Stimulated activated CD8-positive, alpha-beta memory T cell treated with anti-CD3 and anti-CD28 coated beads, Interleukin-12 subunit alpha, Interleukin-12 subunit beta, amount 100 ng/mL, for 24 hours (primary cell): ENCODE data around the gene HIVEP3.
"Not testable (repeated sequence)": the region's sequence is repeated elsewhere in the genome, so short reads cannot be mapped to it uniquely, and the experiment has no call there.

ENCODE experiments used
- DNase-seq: peaks from one replicate; pipeline ENCODE4 v3.0.0-alpha.2; 2020; ENCODE audit errors: extremely low read depth

HIVEP3 gene

DNA sequence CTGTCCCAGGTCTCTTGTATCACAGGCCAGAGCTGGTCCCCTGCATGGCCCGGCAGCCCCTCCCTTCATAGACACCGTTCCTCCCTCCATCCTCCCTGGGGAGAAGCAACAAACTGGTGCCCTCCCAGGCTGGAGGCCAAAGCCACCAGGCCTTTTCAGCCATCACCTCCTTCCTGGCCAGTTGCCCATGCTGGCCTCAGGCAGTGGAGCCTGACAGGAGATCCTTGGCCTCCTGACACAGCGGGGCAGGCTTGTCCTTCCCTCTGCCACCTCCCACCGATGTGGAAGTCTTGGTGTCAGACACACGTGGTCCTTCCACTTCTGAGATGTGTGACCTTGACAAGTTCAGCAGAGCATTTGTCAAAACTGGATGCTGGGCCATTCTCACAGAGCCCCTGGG lies 206.0 kb downstream of the HIVEP3 start:
- no peak for DNase-seq

DNA sequence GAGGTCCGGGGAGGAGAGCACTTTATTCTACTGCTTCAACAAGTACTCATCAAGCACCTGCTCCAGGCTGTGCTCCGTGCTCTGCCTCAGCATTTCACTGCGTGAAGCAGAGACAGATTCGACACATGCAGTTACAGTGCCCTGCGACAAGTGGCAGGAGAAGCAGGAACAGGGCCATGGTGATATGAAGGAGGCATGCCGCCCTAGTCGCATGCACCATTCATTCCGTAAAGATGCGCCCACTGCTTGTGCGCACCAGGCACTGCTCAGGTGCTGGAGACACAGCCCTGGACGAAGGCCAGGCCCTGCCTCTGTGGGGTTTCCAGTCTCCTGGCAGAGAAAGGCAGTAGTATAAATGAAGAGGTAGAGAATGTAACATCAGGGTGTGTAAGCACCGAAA lies 206.6 kb downstream of the HIVEP3 start:
- no peak for DNase-seq

DNA sequence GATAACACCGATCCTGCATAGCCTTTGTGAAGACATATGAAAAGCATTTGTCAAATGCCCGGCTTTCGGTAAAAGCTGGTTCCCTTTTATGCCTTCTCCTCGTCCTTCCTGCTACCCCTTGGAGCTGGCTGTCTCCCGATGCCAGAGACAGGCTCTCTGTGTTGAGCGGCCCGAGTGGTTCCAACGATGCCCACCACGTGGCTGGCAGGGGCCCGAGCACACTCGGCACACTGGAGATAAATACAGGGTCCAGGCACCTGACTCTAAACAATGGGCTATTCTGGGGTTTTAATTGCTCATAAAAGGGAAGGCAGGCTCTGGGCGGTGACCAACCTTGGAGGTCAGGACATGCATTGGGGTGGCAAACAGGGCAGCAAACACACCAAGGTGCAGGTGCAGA lies 207.1 kb downstream of the HIVEP3 start:
- DNase-seq, result no peak

DNA sequence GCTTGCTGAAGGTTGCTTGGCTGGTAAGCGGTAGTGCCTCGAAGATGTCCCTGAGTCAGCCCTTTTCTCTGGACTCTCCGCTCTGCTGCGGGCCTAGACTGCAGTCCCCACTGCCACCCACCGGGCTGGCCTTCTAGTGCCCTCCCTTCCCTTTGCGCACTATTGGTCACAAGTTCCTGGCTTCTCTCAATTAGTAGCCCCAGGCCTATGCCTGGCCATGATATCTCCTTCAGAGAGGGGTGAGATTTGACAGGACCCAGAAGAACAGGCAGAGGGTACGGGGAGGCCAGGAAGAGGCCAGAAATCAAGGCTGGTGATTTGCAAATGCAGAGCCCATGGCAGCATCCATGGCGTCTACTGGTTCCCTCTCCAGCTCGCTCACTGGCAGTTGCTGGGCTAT lies 207.7 kb downstream of the HIVEP3 start:
- DNase-seq, result no peak

DNA sequence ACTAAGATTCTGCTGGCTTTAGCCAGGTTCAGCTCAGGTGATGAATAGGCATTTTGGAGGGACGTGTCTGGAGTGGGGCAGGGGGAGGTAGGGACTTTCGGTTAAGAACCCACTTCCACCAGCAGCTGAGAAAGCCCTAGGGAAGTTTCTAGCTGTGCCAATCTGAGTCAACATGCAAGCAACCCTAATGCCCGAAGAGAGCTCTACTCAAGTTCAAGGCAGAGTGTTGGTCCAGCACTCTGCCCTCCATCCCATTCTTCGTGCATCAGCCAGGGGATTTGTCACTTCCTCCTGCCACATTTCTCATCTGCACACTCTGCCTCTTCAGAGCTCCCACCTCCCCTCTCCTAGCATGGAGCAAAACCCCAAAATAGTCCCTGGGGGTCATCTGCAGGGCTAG lies 208.8 kb downstream of the HIVEP3 start:
- DNase-seq, result no peak

DNA sequence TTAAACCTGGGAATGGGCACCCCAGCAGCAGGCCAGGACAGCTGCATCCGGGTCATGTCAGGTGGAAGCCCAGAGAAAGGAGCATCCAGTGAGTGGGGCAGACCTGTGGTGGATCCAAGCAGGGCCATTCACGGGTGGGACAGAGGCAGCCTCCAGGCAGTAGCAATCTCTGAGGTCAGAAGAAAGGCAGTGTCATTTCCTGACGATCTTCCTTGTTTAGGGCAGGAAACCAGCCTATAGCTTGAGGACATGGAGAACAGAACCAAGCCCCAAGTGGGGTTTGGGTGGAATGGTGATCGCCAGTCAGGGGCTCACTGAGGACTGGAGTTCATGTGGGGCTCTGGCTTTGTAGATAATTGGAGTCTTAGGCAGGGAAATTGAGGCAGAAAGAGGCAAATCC lies 209.4 kb downstream of the HIVEP3 start:
- DNase-seq, result no peak

DNA sequence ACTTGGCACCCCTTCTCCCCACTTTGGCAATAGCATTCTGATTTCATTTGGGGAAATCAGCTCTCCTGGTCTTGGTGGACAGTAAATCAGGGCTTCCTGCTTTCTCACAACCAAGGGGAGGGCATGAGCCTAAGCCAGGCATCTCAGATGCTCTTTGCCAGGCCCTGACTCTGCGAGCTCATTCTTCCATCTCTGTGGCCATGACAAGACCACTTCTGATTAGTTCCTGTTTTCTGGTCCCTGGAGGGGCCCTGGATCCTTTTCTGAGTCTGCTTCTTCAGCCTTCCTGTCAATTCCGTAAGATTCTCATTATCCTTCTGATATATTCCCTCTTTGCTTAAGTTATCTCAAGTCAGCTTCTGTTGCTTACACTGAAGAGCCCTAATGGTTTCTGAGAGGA lies 210.4 kb downstream of the HIVEP3 start:
- DNase-seq, result no peak

DNA sequence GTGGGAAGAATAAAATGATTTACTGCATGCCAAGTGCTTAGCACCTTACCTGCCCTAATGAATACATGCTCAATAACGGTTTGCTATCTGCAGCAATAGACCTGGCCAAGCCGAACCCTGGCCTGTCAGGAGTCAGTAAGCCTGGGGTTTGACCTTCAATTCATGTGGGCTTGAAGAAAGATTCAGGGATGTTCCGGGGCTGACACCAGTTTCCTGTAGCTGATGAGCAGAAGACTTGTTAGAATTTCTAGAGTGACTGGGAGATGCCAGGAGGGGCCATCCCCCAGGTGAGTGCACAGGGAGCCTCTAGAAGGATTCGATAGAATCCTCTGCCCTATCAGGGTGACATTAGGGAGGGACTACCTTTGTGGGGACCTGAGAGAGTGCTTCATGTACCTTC lies 210.9 kb downstream of the HIVEP3 start:
- no peak for DNase-seq

DNA sequence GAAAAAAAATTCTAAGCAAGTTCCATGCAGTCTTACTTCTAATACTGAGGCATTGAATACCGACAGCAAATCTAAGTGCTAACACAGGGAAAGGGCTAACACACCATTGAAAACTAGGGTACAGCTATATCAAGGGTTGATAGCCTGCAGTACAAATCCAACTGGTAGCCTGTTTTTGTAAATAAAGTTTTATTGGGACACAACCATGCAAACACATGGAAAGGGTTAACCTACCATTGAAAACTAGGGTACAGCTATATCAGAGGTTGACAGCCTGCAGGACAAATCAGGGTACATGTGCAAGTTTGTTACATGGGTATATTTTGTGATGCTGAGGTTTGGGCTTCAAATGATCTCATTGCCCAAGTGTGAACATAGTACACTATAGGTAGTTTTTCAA lies 212.9 kb downstream of the HIVEP3 start:
- no peak for DNase-seq

DNA sequence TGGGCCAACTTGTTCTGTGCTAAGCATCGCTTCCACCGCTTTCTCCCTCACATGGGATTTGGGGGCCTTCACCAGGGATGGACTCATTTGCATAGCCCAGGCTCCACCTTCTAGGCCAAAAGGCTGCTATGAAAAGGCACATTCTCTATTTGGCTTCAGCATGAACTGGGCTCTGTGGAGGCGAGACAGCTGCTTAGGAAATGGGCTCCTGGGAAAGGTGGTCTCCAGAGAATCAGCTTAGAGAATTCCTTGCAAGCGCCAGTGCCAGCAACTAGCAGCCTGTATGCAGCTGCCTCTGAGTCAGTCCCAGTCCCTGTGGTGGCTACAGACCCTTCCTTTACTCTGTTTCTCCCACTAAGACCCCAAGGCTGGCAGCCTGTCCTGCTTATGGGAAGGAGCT lies 214.5 kb downstream of the HIVEP3 start:
- no peak for DNase-seq

DNA sequence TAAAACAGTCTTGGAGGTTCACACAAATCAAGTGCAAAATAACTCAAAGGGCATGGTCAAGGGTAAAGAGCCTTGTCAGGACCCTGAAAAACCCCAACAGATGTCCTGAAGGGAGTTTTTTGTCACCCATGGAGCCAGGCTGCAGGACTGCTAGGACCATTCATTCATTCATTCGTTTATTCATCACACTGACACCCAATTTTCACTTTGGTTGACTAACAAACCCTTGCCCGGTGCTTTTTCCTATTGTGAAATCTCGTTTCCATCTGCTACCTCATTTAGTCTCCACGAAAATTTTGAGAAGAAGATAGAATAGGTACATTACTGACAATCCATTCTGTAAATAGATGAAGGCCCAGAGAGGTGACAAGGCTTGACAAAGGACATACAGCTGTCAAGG lies 216.0 kb downstream of the HIVEP3 start:
- DNase-seq, result no peak

DNA sequence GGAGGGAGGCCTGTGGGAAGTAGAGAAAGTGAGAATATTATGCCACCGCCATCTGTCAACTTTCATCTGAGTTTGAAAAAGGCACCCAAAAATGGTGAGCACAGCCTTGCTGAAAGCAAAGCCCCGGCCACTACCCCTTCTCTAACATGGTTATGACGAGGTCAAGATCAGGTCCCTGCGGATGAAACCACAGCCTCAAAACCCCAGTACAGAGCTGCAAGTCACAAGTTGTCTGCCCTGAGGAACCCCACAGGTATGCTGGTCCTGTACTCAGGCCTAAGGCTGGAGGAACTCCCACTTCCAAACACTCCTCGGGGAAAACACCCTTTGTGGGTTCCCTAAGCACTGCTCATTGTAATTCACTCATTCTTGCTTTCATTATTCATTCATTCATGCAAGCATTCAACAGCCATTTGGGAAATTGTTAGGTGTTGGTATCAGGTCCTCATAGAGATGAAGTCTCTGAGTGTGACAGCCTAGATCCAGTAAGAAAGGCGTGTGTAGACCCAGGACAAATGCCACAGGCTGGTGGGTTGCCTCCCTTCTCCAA lies 217.7 kb downstream of the HIVEP3 start:
- no peak for DNase-seq

DNA sequence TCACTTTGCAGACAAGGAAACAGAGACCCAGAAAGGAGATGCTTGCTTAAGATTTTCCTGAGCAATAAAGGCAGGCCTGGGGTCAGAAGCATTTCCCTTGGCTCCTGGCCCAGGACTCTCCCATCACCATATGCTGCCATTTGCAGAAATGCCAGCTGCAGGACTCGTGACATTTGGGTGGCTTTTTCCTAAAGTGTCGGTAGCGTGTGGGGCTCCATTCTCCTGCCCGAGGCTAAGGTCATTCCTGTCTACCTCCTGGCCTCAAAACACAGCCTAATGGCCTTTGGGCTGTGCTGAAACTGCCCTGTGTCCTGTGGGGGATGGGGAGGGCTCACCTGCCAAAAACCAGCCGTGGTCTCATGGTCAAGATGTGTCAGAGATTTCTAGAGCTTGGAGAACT lies 218.1 kb downstream of the HIVEP3 start:
- no peak for DNase-seq

DNA sequence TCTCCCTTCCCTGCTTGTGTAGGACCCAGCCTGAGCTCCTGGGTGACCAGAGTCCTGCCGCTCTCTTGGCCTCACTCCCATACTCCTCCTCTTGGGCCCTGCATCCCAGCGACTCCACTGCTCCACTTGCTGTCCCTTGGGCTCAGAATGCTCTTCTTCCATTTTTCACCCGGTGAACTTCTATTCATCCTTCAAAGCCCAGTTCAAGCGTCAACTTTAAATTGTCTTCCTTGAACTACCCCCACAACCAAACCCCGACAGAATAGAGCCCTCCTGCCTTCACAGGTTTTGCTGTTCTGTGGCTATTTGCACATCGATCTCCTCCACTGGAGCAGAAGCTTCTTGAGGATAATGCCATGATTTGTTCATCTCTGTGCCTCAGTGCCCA lies 218.9 kb downstream of the HIVEP3 start:
- no peak for DNase-seq

DNA sequence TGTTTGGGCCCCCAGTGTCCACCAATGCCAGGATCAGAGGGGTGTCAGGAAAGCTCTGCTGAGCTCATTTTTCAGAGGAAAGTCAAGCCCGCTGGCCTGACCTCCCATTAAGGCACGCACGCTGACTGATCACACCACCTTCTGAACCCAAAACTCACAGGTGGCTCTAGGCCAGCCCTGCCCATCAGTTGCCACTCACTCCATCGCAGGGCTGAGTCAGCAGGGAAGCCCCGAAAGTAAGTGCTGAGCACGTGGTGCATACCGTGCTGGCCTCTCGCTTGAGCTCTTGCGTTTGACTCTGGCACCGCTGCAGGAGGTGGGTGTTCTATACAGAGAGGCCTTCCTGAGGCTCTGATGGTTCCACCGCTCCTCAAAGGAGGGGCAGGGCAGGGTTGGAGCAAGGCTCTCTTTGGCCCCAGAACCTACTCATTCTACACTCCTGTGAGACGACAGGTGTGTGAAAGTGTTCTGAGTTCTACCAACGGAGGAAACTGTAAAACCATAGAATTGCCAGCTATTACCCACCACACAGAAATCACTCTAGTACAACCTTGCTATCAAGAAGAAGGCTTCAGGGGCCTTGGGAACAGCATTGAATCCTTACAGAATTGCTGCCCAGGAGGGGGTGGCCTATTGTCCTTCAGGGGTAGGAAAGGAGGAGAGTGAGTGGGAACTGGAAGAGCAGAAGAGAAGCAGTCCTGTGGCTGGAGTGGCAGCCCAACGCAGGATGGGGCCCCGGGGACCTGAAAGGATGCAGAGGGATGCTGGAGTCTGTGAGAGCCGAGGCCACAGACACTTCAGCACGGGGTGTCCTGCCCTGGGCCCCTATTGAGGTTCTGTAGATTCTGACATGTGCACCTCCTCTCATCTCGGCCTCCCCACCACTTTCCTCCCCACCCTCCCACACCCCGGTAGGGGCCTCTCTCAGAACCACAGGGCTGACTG lies 219.5 kb downstream of the HIVEP3 start:
- DNase-seq, result no peak

DNA sequence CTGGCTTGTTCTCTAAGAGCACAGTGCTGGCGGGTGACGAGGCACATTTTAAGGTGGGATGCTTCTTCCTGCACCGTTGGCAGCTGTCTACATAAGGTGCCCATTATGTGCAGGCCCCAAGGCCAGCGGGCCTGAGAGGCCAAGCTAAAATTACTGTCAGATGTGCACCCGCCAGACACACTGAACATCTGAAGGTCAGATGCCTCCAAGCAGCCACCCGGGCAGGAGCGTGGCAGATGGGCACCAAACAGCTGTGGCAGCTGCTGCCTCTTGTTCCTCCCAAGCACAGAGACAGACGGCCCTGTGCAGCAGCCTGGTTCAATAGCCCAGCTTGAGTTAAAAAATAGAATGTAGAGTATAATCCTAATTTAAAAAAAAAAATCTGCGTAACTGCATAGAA lies 222.3 kb downstream of the HIVEP3 start:
- DNase-seq, result no peak

DNA sequence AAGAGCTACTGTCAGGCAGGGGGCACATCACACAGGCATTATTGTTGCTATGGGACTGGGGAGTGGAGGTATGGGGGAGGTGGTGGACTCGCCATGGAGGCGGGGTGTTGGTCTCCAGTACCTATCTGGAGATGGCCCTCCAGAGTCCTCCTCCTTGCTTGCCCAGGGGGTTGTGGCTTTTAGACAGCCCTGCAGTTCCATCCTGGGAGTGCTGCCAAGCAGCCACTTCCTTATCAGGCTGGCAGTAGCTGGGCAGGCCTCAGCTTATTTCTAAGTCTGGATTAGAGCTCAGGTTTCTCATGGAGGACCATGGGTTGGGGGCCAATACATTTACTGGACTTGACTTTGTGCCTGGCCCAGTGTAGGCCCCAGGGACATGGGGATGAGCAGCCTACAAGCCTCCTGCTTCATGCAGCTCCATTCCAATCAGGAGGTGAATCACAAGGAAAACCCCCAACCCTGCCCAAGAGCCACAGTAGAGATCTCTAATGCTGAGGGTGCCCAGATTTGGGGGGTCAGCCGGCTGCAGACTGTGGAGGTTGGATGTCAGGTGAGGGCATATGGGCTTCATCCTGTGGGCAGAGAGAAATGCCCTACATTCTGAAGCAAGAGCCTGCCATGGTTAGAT lies 223.5 kb downstream of the HIVEP3 start:
- DNase-seq, result no peak

DNA sequence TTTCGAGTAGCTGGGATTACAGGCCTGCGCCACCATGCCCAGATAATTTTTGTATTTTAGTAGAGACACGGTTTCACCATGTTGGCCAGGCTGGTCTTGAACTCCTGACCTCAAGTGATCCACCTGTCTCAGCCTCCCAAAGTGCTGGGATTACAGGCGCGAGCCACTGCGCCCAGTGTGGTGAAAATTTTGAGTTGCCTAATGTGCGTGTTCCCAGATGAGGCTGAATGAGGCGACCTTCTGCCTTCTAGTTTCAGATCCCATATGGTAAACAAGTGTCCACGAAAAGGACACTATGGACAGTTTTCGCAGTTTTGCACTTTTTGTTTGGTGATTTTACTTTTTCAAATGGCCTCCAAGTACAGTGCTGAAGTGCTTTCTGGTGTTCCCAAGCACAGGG lies 226.8 kb downstream of the HIVEP3 start:
- not testable (repeated sequence) for DNase-seq

DNA sequence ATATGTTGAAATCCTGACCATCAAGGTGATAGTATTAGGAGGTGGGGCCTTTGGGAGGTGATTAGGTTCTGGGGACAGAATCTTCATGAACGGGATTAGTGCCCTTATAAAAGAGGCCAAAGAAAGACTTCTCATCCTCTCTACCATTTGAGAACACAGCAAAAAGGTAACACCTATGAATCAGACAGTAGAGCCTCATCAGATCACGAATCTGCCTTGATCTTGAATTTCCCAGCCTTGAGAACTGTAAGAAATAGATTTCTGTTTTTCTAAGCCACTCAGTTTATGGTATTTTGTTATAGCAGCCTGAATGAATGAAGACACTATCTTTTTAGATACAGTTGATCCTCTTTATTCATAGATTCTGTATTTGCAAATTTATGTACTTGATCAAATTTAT lies 227.3 kb downstream of the HIVEP3 start:
- no peak for DNase-seq

DNA sequence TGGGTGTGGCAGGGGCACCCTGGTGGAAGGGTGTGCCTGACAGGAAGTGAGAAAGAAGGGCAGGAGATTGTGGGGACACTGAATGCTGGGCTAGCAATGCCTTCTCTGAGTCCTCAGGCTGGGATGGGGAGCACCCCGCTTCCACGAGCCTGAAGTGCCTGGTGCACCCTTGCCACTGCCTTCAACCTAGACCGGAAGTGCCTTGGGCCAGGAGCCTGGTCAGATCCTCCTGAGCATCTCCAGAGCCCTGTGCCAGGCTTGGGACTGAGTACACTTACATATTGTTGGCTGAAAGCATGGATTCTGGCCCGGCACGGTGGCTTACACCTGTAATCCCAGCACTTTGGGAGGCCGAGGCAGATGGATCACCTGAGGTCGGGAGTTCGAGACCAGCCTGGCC lies 228.4 kb downstream of the HIVEP3 start:
- no peak for DNase-seq

DNA sequence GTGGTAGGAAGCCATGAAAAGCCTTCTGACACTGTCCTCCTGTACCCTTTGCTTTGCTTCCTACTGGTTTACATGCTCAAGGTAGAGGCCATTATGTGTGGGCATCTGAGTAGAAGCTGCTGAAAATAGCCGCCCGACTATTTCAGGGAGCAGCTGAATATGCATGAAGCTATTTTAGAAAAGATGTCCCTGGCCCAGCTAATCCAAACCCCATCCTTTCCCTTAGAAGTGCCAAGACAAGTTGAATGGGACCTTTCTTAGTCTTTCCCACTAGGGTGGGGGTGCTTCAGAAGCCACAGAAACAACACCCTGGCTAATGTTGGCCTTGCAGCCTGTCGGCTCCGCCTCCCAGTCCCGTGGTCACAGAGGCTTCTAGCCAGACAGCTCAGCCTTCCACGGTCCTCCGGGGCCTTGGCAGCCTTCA lies 229.2 kb downstream of the HIVEP3 start:
- DNase-seq, result no peak

DNA sequence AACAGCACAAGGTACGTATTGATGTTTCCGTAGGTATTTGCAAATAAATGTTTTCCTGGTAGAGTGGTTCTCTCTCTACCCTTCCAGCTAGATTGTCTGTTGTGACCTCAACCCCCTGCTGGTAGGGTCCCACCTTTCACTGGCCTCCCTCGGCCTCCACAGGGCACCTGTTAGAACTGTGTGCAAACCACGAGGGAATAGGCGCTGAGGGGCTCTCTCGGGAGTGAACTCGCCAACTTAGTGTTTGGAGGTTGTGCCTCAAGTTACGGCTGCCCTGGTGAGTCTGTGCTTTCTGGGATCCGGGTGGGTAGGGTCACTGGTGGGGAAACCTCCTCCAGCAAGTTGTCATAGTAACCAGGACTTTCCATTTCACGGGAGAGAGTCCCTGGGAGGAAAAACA lies 229.6 kb downstream of the HIVEP3 start:
- DNase-seq, result no peak

DNA sequence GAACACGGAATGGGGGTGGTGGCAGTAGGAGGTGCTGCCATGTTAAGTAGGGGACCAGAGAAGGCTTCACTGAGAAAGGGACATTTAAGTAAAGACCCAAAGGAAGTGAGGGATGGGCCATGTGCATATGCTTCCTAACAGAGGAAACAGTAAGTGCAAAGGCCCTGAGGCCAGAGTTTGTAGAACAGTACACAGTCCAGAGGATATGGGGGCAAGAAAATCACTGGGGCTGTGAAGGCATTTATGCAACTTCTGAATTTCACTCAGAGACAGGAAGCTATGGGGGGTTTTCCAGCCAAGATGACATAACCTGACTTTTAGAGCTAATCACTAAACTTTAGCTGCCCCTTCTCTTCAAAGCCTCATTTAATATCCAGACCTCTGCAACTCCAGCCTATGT lies 231.7 kb downstream of the HIVEP3 start:
- DNase-seq, result no peak
